22Rv1 (cell line): ENCODE measurements around the gene MICOS13.

ENCODE experiments used
- H3K27ac ChIP-seq: fragments of 450-650 bp; 2 replicates; pipeline ENCODE4 v1.5.1; 2017
- CTCF ChIP-seq: fragments of 450-650 bp; IDR thresholded peaks from 2 replicates; pipeline ENCODE4 v1.5.1; 2017; ENCODE audit warnings: mild to moderate bottlenecking
- ZFX ChIP-seq: fragments of 450-650 bp; IDR thresholded peaks from 2 replicates; pipeline ENCODE4 v1.6.1; 2017; ENCODE audit warnings: antibody characterized with exemption, borderline replicate concordance

MICOS13 gene

GRCh38 chr19:5628461-5628860 is 51.9 kb downstream of the MICOS13 start:
- H3K27ac ChIP-seq: no peak overlapping the region

More at GRCh38 chr19:5628461-5628860, 51.9 kb downstream of the MICOS13 start:
- TF ChIP-seq ZFX (no peak), CTCF (no peak)
